Trophoblast cell (in vitro differentiated cells and primary cell): ENCODE results near the gene NDFIP1.
"Not testable (repeated sequence)": the region's sequence is repeated elsewhere in the genome, so short reads cannot be mapped to it uniquely, and the experiment has no call there.

ENCODE experiments used
- DNase-seq, 2 donors: peaks; one replicate each; pipeline ENCODE4 v3.0.0-alpha.2; 2016
- H2AFZ ChIP-seq: 2 replicates; pipeline ENCODE4 v1.6.1; 2013; ENCODE audit warnings: low read length, moderate library complexity, mild to moderate bottlenecking; ENCODE audit not compliant: insufficient read depth, poor library complexity
- H2AK5ac ChIP-seq: 2 replicates; pipeline ENCODE4 v1.6.1; 2013; ENCODE audit warnings: mild to moderate bottlenecking, low read length
- H2BK120ac ChIP-seq: 2 replicates; pipeline ENCODE4 v1.6.1; 2013; ENCODE audit warnings: low read length, mild to moderate bottlenecking, moderate library complexity; ENCODE audit not compliant: insufficient read depth, poor library complexity
- H2BK12ac ChIP-seq: 2 replicates; pipeline ENCODE4 v1.6.1; 2013; ENCODE audit warnings: mild to moderate bottlenecking, low read length, moderate library complexity
- H2BK5ac ChIP-seq: 2 replicates; pipeline ENCODE4 v1.6.1; 2013; ENCODE audit warnings: low read length, low read depth, moderate library complexity, mild to moderate bottlenecking; ENCODE audit not compliant: poor library complexity
- H3K14ac ChIP-seq: 2 replicates; pipeline ENCODE4 v1.6.1; 2013; ENCODE audit warnings: mild to moderate bottlenecking, low read length
- H3K18ac ChIP-seq: 2 replicates; pipeline ENCODE4 v1.6.1; 2013; ENCODE audit warnings: mild to moderate bottlenecking, low read length
- H3K23ac ChIP-seq: 2 replicates; pipeline ENCODE4 v1.6.1; 2013; ENCODE audit warnings: low read length
- H3K27ac ChIP-seq: 2 replicates; pipeline ENCODE4 v1.5.1; 2013; ENCODE audit warnings: low read depth, mild to moderate bottlenecking, inconsistent platforms, low read length, moderate library complexity
- H3K27me3 ChIP-seq: 2 replicates; pipeline ENCODE4 v1.6.1; 2013; ENCODE audit warnings: inconsistent platforms, mild to moderate bottlenecking, low read length, moderate library complexity; ENCODE audit not compliant: insufficient read depth
- H3K36me3 ChIP-seq, 2 experiments: 1 replicate in 1 of 2; 2 replicates in 1 of 2; pipeline ENCODE4 v1.6.1; 2013; ENCODE audit warnings: low read length in 2 of 2, mild to moderate bottlenecking in 2 of 2, moderate library complexity in 1 of 2; ENCODE audit not compliant: insufficient read depth in 2 of 2, control insufficient read depth in 1 of 2
- H3K4ac ChIP-seq: 2 replicates; pipeline ENCODE4 v1.6.1; 2013; ENCODE audit warnings: low read depth, mild to moderate bottlenecking, low read length, moderate library complexity
- H3K4me1 ChIP-seq, 2 experiments: 1 replicate in 1 of 2; 2 replicates in 1 of 2; pipeline ENCODE4 v1.6.1; 2013; ENCODE audit warnings: low read length in 2 of 2, mild to moderate bottlenecking in 2 of 2, moderate library complexity in 1 of 2; ENCODE audit not compliant: insufficient read depth in 2 of 2, control insufficient read depth in 1 of 2
- H3K4me2 ChIP-seq: 2 replicates; pipeline ENCODE4 v1.6.1; 2013; ENCODE audit warnings: inconsistent platforms, mild to moderate bottlenecking, low read length, moderate library complexity
- H3K4me3 ChIP-seq: 2 replicates; pipeline ENCODE4 v1.5.1; 2013; ENCODE audit warnings: mild to moderate bottlenecking, low read depth, low read length, inconsistent platforms
- H3K79me1 ChIP-seq: one replicate; pipeline ENCODE4 v1.6.1; 2013; ENCODE audit warnings: low read length
- H3K79me2 ChIP-seq: 2 replicates; pipeline ENCODE4 v1.6.1; 2013; ENCODE audit warnings: low read length, mild to moderate bottlenecking; ENCODE audit not compliant: control insufficient read depth, insufficient read depth, poor library complexity
- H3K9ac ChIP-seq: 2 replicates; pipeline ENCODE4 v1.6.1; 2013; ENCODE audit warnings: mild to moderate bottlenecking, low read length
- H3K9me3 ChIP-seq: 2 replicates; pipeline ENCODE4 v1.6.1; 2013; ENCODE audit warnings: low read depth, mild to moderate bottlenecking, control low read depth, inconsistent platforms, low read length; ENCODE audit not compliant: insufficient read depth
- H4K12ac ChIP-seq: 2 replicates; pipeline ENCODE4 v1.6.1; 2013; ENCODE audit warnings: low read depth, mild to moderate bottlenecking, low read length, moderate library complexity
- H4K8ac ChIP-seq: 2 replicates; pipeline ENCODE4 v1.6.1; 2013; ENCODE audit warnings: low read depth, mild to moderate bottlenecking, low read length, moderate library complexity
- H4K91ac ChIP-seq: one replicate; pipeline ENCODE4 v1.6.1; 2013; ENCODE audit warnings: low read depth, mild to moderate bottlenecking, low read length, moderate library complexity
- WGBS: extraction: QIAGEN DNeasy Blood & Tissue Kit; methylation state at CpG from one replicate; pipeline ENCODE4 v1.1.7; 2013; ENCODE audit warnings: missing lambda C conversion rate; ENCODE audit not compliant: insufficient read length, insufficient coverage; ENCODE audit errors: extremely low coverage; 5-methylcytosine and 5-hydroxymethylcytosine counted together

NDFIP1 gene

DNA sequence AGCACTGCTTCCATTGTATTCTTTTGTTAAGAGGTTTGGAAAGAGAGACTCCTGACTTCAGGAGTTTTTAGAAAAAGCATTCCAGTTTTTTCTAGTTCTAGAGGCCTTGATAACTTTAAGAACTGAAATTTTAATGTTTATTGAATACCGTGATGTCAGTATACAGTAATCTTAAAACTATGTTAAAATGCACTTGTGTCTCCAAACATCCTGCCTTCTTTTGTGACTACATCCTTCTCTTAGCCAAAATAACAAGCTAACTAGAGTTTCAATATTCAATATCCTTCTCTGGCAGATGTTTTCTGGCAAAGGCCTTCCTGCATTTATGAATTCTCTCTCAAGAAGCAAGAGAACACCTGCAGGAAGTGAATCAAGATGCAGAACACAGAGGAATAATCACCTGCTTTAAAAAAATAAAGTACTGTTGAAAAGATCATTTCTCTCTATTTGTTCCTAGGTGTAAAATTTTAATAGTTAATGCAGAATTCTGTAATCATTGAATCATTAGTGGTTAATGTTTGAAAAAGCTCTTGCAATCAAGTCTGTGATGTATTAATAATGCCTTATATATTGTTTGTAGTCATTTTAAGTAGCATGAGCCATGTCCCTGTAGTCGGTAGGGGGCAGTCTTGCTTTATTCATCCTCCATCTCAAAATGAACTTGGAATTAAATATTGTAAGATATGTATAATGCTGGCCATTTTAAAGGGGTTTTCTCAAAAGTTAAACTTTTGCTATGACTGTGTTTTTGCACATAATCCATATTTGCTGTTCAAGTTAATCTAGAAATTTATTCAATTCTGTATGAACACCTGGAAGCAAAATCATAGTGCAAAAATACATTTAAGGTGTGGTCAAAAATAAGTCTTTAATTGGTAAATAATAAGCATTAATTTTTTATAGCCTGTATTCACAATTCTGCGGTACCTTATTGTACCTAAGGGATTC is 43.1 kb downstream of the NDFIP1 start:
- no peaks in the 10 kb centered on the region for H3K4me1 ChIP-seq
- no peaks in the 10 kb centered on the region for H3K79me2 ChIP-seq
- no peak overlapping the region for H4K8ac ChIP-seq
- H3K4me3 ChIP-seq = no peak overlapping the region
- no peak overlapping the region for H3K27ac ChIP-seq
- H4K12ac ChIP-seq = no peak overlapping the region
- no peak overlapping the region for H4K91ac ChIP-seq
- no CpG with 5 or more reads among the region's 3 CpGs for WGBS
- no peak overlapping the region for H3K9ac ChIP-seq
- H3K36me3 ChIP-seq = no peaks in the 10 kb centered on the region
- DNase-seq = peak; percentile 50 to 80
- no peak overlapping the region for H2BK12ac ChIP-seq
- no peak overlapping the region for H2AK5ac ChIP-seq
- H3K18ac ChIP-seq = no peak overlapping the region
- H3K23ac ChIP-seq = no peak overlapping the region
- H3K9me3 ChIP-seq = no peaks in the 10 kb centered on the region
- H2BK120ac ChIP-seq = no peak overlapping the region
- H3K4ac ChIP-seq = no peak overlapping the region
- H2AFZ ChIP-seq = no peak overlapping the region
- no peaks in the 10 kb centered on the region for H3K27me3 ChIP-seq
- H3K14ac ChIP-seq = no peak overlapping the region
- no peak overlapping the region for H3K4me2 ChIP-seq
- no peaks in the 10 kb centered on the region for H3K79me1 ChIP-seq
- no peak overlapping the region for H2BK5ac ChIP-seq

DNA sequence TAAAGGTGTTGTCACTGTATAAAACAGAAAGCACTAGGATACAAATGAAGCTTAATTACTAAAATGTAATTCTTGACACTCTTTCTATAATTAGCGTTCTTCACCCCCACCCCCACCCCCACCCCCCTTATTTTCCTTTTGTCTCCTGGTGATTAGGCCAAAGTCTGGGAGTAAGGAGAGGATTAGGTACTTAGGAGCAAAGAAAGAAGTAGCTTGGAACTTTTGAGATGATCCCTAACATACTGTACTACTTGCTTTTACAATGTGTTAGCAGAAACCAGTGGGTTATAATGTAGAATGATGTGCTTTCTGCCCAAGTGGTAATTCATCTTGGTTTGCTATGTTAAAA is 43.8 kb downstream of the NDFIP1 start:
- H2BK120ac ChIP-seq = no peak overlapping the region
- no CpG with 5 or more reads among the region's 1 CpG for WGBS
- H2BK12ac ChIP-seq = no peak overlapping the region
- H3K23ac ChIP-seq = no peak overlapping the region
- H3K79me1 ChIP-seq = no peaks in the 10 kb centered on the region
- no peak overlapping the region for H3K18ac ChIP-seq
- H3K36me3 ChIP-seq = no peaks in the 10 kb centered on the region
- no peak overlapping the region for H4K91ac ChIP-seq
- no peak overlapping the region for H2AFZ ChIP-seq
- no peak overlapping the region for H3K4ac ChIP-seq
- H4K8ac ChIP-seq = no peak overlapping the region
- H3K27me3 ChIP-seq = no peaks in the 10 kb centered on the region
- no peak overlapping the region for H3K27ac ChIP-seq
- no peak overlapping the region for H2AK5ac ChIP-seq
- H3K79me2 ChIP-seq = no peaks in the 10 kb centered on the region
- no peak overlapping the region for H3K14ac ChIP-seq
- no peak overlapping the region for H3K4me3 ChIP-seq
- H3K9me3 ChIP-seq = no peaks in the 10 kb centered on the region
- H4K12ac ChIP-seq = no peak overlapping the region
- no peaks in the 10 kb centered on the region for H3K4me1 ChIP-seq
- DNase-seq = no peak
- H3K4me2 ChIP-seq = no peak overlapping the region
- H3K9ac ChIP-seq = no peak overlapping the region
- H2BK5ac ChIP-seq = no peak overlapping the region

DNA sequence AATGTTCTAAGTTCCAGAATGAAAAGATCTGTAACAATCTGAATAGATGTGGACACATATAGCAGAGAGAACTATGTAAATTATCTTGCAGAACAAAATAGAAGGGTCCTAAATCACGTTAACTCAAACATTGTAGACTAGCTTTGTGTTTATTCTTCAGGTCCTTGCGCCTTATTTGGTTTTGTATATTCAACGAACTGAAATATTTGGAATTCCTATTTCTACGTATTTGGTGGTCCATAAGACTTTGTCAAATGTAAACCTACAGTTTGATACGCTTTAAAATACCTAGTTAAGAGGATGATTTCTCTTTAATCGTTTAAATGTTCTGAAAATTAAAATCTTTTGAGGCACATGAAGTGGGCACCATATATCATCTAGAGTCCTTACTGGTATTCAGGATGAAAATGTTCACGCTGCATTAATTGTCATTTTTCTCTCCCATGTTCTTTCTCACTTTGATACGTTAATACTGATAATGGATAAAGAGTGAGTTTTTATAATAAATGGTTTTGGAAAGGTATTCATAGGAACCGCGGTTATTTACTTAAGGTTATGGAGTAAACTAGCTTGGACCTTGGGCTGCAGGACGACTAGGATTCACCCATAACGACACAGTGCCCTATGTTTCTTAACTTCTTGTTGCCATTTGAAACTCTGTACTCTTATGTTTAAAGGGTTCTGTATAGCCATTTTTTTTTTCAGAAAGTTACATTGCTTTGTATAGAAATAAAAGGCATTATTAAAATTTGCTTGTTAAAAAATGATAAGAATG is 45.3 kb downstream of the NDFIP1 start:
- no peak overlapping the region for H3K4me3 ChIP-seq
- no peaks in the 10 kb centered on the region for H3K9me3 ChIP-seq
- H2AFZ ChIP-seq = no peak overlapping the region
- no peaks in the 10 kb centered on the region for H3K27me3 ChIP-seq
- no peak overlapping the region for H3K4ac ChIP-seq
- no peak overlapping the region for H4K8ac ChIP-seq
- H3K36me3 ChIP-seq = no peaks in the 10 kb centered on the region
- no peak overlapping the region for H2BK5ac ChIP-seq
- 100% methylated on average over 2 of the region's 12 CpGs for WGBS
- no peak overlapping the region for H4K12ac ChIP-seq
- H2BK120ac ChIP-seq = no peak overlapping the region
- no peaks in the 10 kb centered on the region for H3K4me1 ChIP-seq
- DNase-seq = no peak
- H3K18ac ChIP-seq = no peak overlapping the region
- no peak overlapping the region for H3K14ac ChIP-seq
- no peak overlapping the region for H3K4me2 ChIP-seq
- H3K27ac ChIP-seq = no peak overlapping the region
- H3K79me1 ChIP-seq = no peaks in the 10 kb centered on the region
- H3K79me2 ChIP-seq = no peaks in the 10 kb centered on the region
- no peak overlapping the region for H2BK12ac ChIP-seq
- H3K23ac ChIP-seq = no peak overlapping the region
- H2AK5ac ChIP-seq = no peak overlapping the region
- H3K9ac ChIP-seq = no peak overlapping the region
- no peak overlapping the region for H4K91ac ChIP-seq

DNA sequence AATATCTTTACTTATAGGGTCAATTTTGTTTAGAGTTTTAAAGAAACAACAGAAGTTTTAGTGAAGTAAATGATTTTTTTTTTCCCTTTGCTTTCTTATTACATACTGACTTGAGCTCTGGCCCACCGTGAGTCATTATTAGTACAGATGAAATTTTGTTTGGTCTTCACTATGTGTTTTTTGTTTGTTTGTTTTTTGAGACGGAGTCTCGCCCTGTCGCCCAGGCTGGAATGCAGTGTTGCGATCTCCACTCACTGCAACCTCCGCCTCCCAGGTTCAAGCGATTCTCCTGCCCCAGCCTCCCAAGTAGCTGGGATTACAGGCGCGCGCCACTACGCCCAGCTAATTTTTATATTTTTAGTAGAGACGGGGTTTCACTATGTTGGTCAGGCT is 45.9 kb downstream of the NDFIP1 start:
- not testable (repeated sequence) for H3K9ac ChIP-seq, H3K79me2 ChIP-seq, H3K9me3 ChIP-seq

More for the DNA sequence above, 45.9 kb downstream of the NDFIP1 start:
- H3K27me3 ChIP-seq, H4K8ac ChIP-seq, DNase-seq, H3K4me2 ChIP-seq, H3K18ac ChIP-seq, H2BK12ac ChIP-seq, H2AFZ ChIP-seq, H3K4me1 ChIP-seq, H3K23ac ChIP-seq, H3K14ac ChIP-seq, H3K27ac ChIP-seq, H3K79me1 ChIP-seq, H2BK120ac ChIP-seq, H3K4me3 ChIP-seq, H4K91ac ChIP-seq, H3K4ac ChIP-seq, H3K36me3 ChIP-seq, H2BK5ac ChIP-seq, H2AK5ac ChIP-seq, H4K12ac ChIP-seq: not testable (repeated sequence)
- no CpG with 5 or more reads among the region's 12 CpGs for WGBS
